Activated CD4-positive, alpha-beta T cell treated with anti-CD3 and anti-CD28 coated beads, Interleukin-2, amount 10 ng/mL, durations not matched to agents 24 days and 14 days (primary cell): ENCODE results near the gene ARHGEF39. TPM values are rescaled to one million over a fixed set of nuclear protein-coding genes. Genes with fewer than 3 reads are reported as not detected.
A peak's percentile ranks its signal among the peaks of the same experiment; 100 is the strongest.

Experiments
- DNase-seq: peaks from one replicate; pipeline ENCODE4 v3.0.0; 2022
- H3K27ac Mint-ChIP-seq: one replicate; pipeline ENCODE4 v1.8.0; 2022; ENCODE audit warnings: mild to moderate bottlenecking, mixed read lengths
- H3K27me3 Mint-ChIP-seq: one replicate; pipeline ENCODE4 v1.8.0; 2022; ENCODE audit warnings: mixed read lengths
- H3K36me3 Mint-ChIP-seq: one replicate; pipeline ENCODE4 v1.8.0; 2022; ENCODE audit warnings: low read depth, mild to moderate bottlenecking, mixed read lengths
- H3K4me1 Mint-ChIP-seq: one replicate; pipeline ENCODE4 v1.8.0; 2021; ENCODE audit warnings: mixed read lengths
- H3K4me3 Mint-ChIP-seq: one replicate; pipeline ENCODE4 v1.8.0; 2022; ENCODE audit warnings: mild to moderate bottlenecking, moderate library complexity, mixed read lengths
- H3K9me3 Mint-ChIP-seq: one replicate; pipeline ENCODE4 v1.8.0; 2021; ENCODE audit warnings: mixed read lengths
- intact Hi-C: fragments of 100-400 bp; cut with micrococcal nuclease; formaldehyde crosslinking; loops from one replicate; pipeline ENCODE4 v1.15.1; 2023
- total RNA-seq: library from RNA; stranded (reverse); gene quantifications from 2 replicates; pipeline ENCODE4 v1.2.3, GENCODE V29; 2022

ARHGEF39 gene
- total RNA-seq, 1 donor from 2014 or later = 9.9 TPM

DNA sequence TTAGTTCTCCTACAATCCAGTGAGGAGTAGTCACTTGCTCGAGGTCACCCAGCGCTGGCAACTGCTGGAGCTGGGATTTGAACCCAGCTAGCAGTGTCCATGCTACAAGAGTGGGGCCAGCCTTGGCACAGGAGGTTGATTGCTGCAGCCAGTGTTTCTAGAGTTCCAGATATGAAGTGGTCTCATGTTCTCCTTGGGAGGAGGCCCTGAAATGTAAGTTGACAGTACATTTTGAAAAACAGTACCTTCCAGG lies 6.1 kb downstream of the ARHGEF39 start:
- Mint-ChIP-seq H3K4me3 (peak overlapping the region; percentile 92), H3K9me3 (peaks cover 4% of the 10 kb centered on the region), H3K27ac (peak overlapping the region; percentile 99), H3K36me3 (peaks cover 35% of the 10 kb centered on the region), H3K27me3 (peaks cover 7% of the 10 kb centered on the region), H3K4me1 (peaks cover 68% of the 10 kb centered on the region)
- no peak for DNase-seq
- intact Hi-C loops = loop anchor here (1.0 to 5.0 kb wide), 3 partner anchors 32 to 153 kb away; partner anchors contain the start of genes CREB3, SPAG8 and TLN1

- H3K4me3 Mint-ChIP-seq = peak within 1 kb of the TSS; percentile 92
- H3K27ac Mint-ChIP-seq = peak within 1 kb of the TSS; percentile 99
- peaks cover 63% of the 10 kb centered on the region for H3K4me1 Mint-ChIP-seq
- H3K9me3 Mint-ChIP-seq = peaks cover 4% of the 10 kb centered on the region
- H3K27me3 Mint-ChIP-seq = peaks cover 7% of the 10 kb centered on the region
- intact Hi-C loops = loop anchor here (1.0 to 5.0 kb wide), 3 partner anchors 32 to 154 kb away; partner anchors contain the start of genes CREB3, SPAG8 and TLN1
- DNase-seq = peak; percentile 96
- H3K36me3 Mint-ChIP-seq = peaks cover 35% of the 10 kb centered on the region
Measured at GRCh38 chr9:35658137-35658967, 6.6 kb downstream of the ARHGEF39 start, which contains the start of gene CCDC107. Gene CCDC107 (plus strand): TSS chr9:35658292. CDS start chr9:35658380, 88 bp downstream.

GRCh38 chr9:35657546-35658136 lies 7.4 kb downstream of the ARHGEF39 start, which contains the start of gene RMRP:
Gene RMRP (minus strand): TSS chr9:35658019.
- peaks cover 58% of the 10 kb centered on the region for H3K4me1 Mint-ChIP-seq
- peaks cover 4% of the 10 kb centered on the region for H3K9me3 Mint-ChIP-seq
- DNase-seq = peak; percentile 96
- intact Hi-C loops = loop anchor here (1.0 to 5.0 kb wide), 5 partner anchors 10 to 155 kb away; partner anchors contain the start of genes CREB3, SPAG8, TESK1 and TLN1
- H3K27me3 Mint-ChIP-seq = peaks cover 7% of the 10 kb centered on the region
- H3K4me3 Mint-ChIP-seq = peak within 1 kb of the TSS; percentile 92
- peaks cover 34% of the 10 kb centered on the region for H3K36me3 Mint-ChIP-seq
- peak within 1 kb of the TSS; percentile 99 for H3K27ac Mint-ChIP-seq

DNA sequence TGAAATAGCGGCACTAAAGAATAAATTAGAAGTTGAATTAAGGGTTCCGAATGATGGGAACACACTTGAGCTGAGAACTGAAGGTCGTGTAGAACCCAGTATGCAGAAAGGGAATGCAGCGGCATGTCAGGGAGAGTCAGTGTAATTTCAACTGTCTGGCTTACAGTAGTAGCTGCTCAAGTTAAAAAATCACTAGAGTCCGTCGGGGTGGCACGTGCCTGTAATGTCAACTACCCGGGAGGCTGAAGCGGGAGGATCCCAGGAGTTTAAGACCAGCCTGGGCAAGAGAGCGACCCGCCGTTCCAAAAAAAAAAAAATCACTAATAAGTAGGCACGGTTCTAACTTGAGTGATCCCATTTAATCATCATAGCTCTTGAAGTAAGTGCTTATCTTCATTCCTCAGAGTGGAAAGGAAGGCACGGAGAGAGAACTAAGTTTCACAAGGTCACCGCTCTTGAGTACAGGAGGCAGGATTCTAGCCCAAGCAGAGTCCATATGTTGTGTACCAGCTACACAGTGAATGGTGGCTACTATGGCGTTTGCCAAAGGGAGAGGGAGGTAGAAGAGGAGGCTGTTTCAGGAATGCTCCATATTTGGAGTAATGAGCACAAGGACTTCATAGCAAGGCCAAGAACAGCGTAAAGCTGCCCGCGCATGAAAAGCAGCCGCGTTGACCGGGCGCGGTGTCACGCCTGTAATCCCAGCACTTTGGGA lies 8.0 kb downstream of the ARHGEF39 start:
- peaks cover 4% of the 10 kb centered on the region for H3K9me3 Mint-ChIP-seq
- peaks cover 30% of the 10 kb centered on the region for H3K36me3 Mint-ChIP-seq
- peak overlapping the region; percentile 99 for H3K27ac Mint-ChIP-seq
- peak overlapping the region; percentile 92 for H3K4me3 Mint-ChIP-seq
- peaks cover 7% of the 10 kb centered on the region for H3K27me3 Mint-ChIP-seq
- intact Hi-C loops = loop anchor here (1.0 to 5.0 kb wide), 3 partner anchors 10 to 155 kb away; partner anchors contain the start of genes SPAG8 and TESK1
- peaks cover 55% of the 10 kb centered on the region for H3K4me1 Mint-ChIP-seq
- DNase-seq = no peak

DNA sequence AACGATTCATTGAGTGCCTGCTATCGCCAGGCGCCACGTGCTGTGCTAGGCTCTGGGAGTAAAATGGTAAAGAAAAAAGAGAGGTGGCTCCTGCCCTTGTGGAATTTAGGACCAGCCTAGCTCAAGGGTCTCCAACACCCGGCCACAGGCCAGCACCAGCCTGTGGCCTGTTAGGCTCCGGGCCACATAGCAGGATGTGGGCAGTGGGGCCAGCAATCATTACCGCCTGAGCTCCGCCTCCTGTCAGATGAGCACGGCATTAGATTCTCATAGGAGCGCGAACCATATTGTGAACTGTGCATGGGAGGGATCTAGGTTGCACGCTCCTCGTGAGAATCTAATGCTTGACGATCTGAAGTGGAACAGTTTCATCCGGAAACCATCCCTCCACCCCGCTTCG lies 8.6 kb downstream of the ARHGEF39 start:
- peak overlapping the region; percentile 92 for H3K4me3 Mint-ChIP-seq
- no peak for DNase-seq
- peaks cover 4% of the 10 kb centered on the region for H3K9me3 Mint-ChIP-seq
- H3K4me1 Mint-ChIP-seq = peaks cover 57% of the 10 kb centered on the region
- H3K27ac Mint-ChIP-seq = peak overlapping the region; percentile 99
- H3K36me3 Mint-ChIP-seq = peaks cover 25% of the 10 kb centered on the region
- intact Hi-C loops = loop anchor here (2.0 to 5.0 kb wide), 2 partner anchors 52 to 156 kb away; partner anchors contain the start of genes SPAG8 and TESK1
- peaks cover 7% of the 10 kb centered on the region for H3K27me3 Mint-ChIP-seq

DNA sequence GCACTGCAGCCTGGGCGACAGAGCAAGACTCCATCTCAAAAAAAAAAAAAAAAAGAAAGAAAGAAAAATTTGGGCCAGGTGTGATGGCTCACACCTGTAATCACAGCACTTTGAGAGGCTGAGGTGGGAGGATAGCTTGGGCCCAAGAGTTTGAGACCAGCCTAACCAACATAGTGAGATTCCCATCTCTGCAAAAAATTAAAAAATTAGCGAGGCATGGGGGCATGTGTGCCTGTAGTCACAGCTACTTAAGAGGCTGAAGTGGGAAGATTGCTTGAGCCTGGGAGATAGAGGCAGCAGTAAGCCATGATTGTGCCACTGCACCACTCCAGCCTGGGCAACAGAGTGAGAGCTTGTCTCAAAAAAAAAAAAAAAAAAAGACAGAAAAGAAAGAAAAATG lies 11.4 kb downstream of the ARHGEF39 start:
- H3K27me3 Mint-ChIP-seq = peaks cover 7% of the 10 kb centered on the region
- H3K4me1 Mint-ChIP-seq = peaks cover 46% of the 10 kb centered on the region
- H3K27ac Mint-ChIP-seq = no peak overlapping the region
- H3K36me3 Mint-ChIP-seq = peaks cover 10% of the 10 kb centered on the region
- intact Hi-C loops = no loop called here
- no peak overlapping the region for H3K4me3 Mint-ChIP-seq
- H3K9me3 Mint-ChIP-seq = peaks cover 4% of the 10 kb centered on the region
- DNase-seq = no peak

DNA sequence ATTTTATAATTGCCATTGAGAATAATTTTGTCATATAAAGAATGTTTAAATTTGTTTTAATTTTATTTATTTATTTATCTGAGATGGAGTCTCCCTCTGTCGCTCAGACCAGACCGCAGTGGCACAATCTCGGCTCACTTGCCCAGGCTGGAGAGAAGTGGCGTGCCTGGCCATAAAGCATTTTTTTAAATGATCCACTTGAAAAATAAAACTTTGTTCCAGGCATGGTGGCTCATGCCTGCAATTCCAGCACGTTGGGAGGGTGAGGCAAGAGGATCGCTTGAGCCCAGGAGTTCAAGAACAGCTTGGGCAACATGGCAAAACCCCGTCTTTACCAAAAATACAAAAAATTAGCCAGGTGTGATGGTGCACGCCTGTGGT lies 12.2 kb downstream of the ARHGEF39 start:
- Mint-ChIP-seq H3K4me3 (no peak overlapping the region), H3K27me3 (peaks cover 5% of the 10 kb centered on the region), H3K4me1 (peaks cover 52% of the 10 kb centered on the region), H3K9me3 (peaks cover 2% of the 10 kb centered on the region), H3K27ac (peak overlapping the region; percentile 45), H3K36me3 (peaks cover 13% of the 10 kb centered on the region)
- intact Hi-C loops = no loop called here
- no peak for DNase-seq

DNA sequence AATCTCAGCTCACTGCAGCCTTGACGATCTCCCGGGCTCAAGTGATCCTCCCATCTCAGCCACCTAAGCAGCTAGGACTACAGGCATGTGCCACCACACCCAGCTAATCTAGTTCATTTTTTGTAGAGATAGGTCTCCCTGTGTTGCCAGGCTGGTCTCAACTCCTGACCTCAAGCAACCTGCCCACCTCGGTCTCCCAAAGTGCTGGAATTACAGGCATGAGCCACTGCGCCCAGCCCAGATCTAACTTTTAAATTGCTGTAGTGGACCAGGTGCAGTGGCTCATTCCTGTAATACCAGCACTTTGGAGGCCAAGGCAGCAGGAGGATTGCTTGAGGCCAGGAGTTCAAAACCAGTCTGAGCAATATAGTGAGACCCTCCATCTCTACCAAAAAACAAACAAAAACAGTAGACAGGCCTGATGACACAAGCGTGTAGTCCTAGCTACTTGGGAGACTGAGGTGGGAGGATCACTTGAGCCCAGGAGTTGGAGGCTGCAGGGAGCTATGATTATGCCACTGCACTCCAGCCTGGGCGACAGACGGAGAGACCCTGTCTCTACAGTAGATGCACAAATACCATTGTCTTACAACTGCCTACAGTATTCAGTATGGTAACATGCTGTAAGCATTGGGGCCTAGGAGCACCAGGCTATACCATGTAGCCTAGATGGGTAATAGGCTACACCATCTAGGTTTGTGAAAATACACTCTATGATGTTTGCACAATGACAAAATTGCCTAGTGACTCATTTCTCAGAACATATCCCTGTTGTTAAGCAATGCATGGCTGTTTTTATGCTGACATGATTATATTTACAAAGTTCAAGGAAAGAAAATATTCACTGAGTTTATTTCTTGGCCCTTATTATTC lies 12.8 kb downstream of the ARHGEF39 start:
- peaks cover 14% of the 10 kb centered on the region for H3K36me3 Mint-ChIP-seq
- peak overlapping the region; percentile 56 for H3K4me3 Mint-ChIP-seq
- no peaks in the 10 kb centered on the region for H3K9me3 Mint-ChIP-seq
- H3K4me1 Mint-ChIP-seq = peaks cover 52% of the 10 kb centered on the region
- peaks cover 3% of the 10 kb centered on the region for H3K27me3 Mint-ChIP-seq
- DNase-seq = no peak
- H3K27ac Mint-ChIP-seq = peak overlapping the region; percentile 51
- intact Hi-C loops = no loop called here

DNA sequence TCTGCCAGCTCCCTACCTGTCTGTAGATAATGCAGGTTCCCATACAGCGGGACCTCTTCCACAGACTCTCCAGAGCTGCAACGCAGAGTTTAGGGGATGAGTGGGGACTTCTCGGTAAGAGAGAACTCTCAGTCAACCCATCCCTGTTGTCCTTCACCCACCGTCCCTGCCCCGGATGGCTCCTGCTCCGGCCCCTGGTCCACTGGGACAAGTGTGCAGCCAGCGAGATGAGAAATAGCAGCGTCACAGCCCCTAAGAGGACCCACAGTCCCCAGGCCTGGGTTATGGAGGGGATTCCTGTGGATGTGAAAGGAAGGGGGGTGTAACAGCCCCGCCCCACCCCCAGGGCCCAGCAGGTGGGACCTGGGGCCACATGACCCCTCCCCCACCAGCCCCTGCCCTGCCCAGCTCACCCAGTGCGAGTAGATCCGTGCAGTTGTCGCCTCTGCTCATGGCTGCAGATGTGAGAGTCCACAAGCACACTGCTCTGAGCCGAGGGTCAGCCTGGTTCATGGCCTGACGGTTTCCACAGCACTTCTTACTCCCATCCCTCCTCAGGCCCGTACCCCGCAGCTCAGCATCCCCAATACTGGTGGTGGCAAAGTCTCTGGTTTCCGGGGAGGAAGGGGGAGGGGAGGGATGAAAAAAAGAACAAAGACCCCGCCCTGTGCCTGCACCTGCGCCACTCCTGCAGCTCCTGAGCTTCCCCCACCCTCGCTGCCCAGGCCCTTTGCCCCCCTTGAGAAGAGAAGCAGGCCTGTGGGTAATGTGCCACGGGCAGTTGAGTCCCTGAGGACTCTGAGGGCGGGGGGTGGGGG lies 14.4 kb downstream of the ARHGEF39 start, which contains the start of gene SIT1:
SIT1 (minus strand) TSS at position 591 of the 818 bp plus-strand sequence; CDS start at position 513, 78 bp downstream.
- Mint-ChIP-seq H3K27ac (peak within 1 kb of the TSS; percentile 96), H3K27me3 (no peaks in the 10 kb centered on the region), H3K4me3 (peak within 1 kb of the TSS; percentile 92), H3K36me3 (peaks cover 14% of the 10 kb centered on the region), H3K4me1 (peaks cover 43% of the 10 kb centered on the region), H3K9me3 (no peaks in the 10 kb centered on the region)
- DNase-seq = peak; percentile 81
- intact Hi-C loops = no loop called here

GRCh38 chr9:35649431-35650340 lies 15.3 kb downstream of the ARHGEF39 start:
- H3K27ac Mint-ChIP-seq = peak overlapping the region; percentile 96
- intact Hi-C loops = loop anchor here (5.0 kb wide), 1 partner anchor 537 kb away; no protein-coding TSS in a partner anchor
- no peaks in the 10 kb centered on the region for H3K27me3 Mint-ChIP-seq
- H3K4me3 Mint-ChIP-seq = peak overlapping the region; percentile 92
- H3K36me3 Mint-ChIP-seq = peaks cover 14% of the 10 kb centered on the region
- peak; percentile 84 for DNase-seq
- H3K4me1 Mint-ChIP-seq = peaks cover 44% of the 10 kb centered on the region
- no peaks in the 10 kb centered on the region for H3K9me3 Mint-ChIP-seq

- DNase-seq = peak; percentile 98
- Mint-ChIP-seq H3K27me3 (no peaks in the 10 kb centered on the region), H3K9me3 (no peaks in the 10 kb centered on the region), H3K36me3 (peaks cover 24% of the 10 kb centered on the region), H3K4me1 (peaks cover 41% of the 10 kb centered on the region), H3K27ac (peak overlapping the region; percentile 96), H3K4me3 (peak overlapping the region; percentile 92)
- intact Hi-C loops = loop anchor here (1.0 to 5.0 kb wide), 6 partner anchors 11 to 534 kb away; partner anchors contain the start of genes CREB3, TLN1 and TPM2
Measured at GRCh38 chr9:35646533-35647265, 18.3 kb downstream of the ARHGEF39 start.
